ENCODE measurements around the gene LAMP2. TPM values are rescaled to one million over a fixed set of nuclear protein-coding genes. Genes with fewer than 3 reads are reported as not detected.

The LAMP2 gene
- total and polyA plus RNA-seq, 2 donors (not counting 3 experiments of a cell fraction or from before 2014, with no cell fraction given) = 108 to 135 TPM

GRCh38 chrX:120428309-120428708, 40.8 kb downstream of the LAMP2 start:
- Histone ChIP-seq H3K36me3 (ENCODE audit: control insufficient read depth in 2 of 2, extremely low read depth in 1 of 2, insufficient read depth in 2 of 2, low read length in 2 of 2) (no peaks in the 10 kb centered on the region), H3K9me3 (replicated peaks; ENCODE audit: control insufficient read depth, insufficient read depth, low read length) (no peaks in the 10 kb centered on the region), H3K79me2 (ENCODE audit: control insufficient read depth, insufficient read depth, low read length) (no peaks in the 10 kb centered on the region), H3K27me3 (ENCODE audit: control insufficient read depth in 2 of 2, insufficient read depth in 2 of 2, low read length in 2 of 2) (no peaks in the 10 kb centered on the region), H2AFZ (ENCODE audit: low read depth, low read length) (no peak overlapping the region), H3K9ac (replicated peaks; ENCODE audit: extremely low read depth, insufficient read depth, low read length) (no peak overlapping the region), H3K9me1 (replicated peaks; ENCODE audit: control insufficient read depth, extremely low read depth, insufficient read depth, low read length) (no peaks in the 10 kb centered on the region), H3K4me2 (ENCODE audit: insufficient read depth, low read length) (peak overlapping the region; percentile 64), H3K4me3 (replicated peaks in 1 of 3; ENCODE audit: insufficient read depth in 1 of 3, low read depth in 1 of 3, low read length in 3 of 3) (no peak overlapping the region), H3K27ac (ENCODE audit: insufficient read depth, low read depth, low read length) (no peak overlapping the region), H3K4me1 (ENCODE audit: control insufficient read depth, extremely low read depth, insufficient read depth, low read length) (peaks cover 11% of the 10 kb centered on the region), H4K20me1 (replicated peaks; ENCODE audit: control insufficient read depth, extremely low read depth, insufficient read depth, low read length) (no peaks in the 10 kb centered on the region)
- intact Hi-C loops (cut with micrococcal nuclease) = no loop called here
- no peak for TF ChIP-seq POLR2A (IDR thresholded peaks at IDR 0.05; ENCODE audit: low read depth, low read length)
- TF ChIP-seq GATA2 (IDR thresholded peaks at IDR 0.05; ENCODE audit: insufficient read depth, insufficient read length, low read depth, low read length) = peak; percentile 63
- no peak for TF ChIP-seq CTCF (IDR thresholded peaks at IDR 0.05; ENCODE audit: extremely low read depth in 1 of 2, insufficient read depth in 1 of 2, low read depth in 1 of 2, low read length in 2 of 2)
- dilution Hi-C loops (cut with MboI; ENCODE audit: extremely low pct_ligation_motif_present, low sequenced_read_pairs) = no loop called here
- ChIA-PET CTCF (interaction anchor here (0.6 to 2.2 kb wide), 4 partner anchors 18 to 47 kb away, joined by 3 to 5 read pairs (median 4); no protein-coding TSS in a partner anchor), POLR2A (no interaction called here)
- peak; percentile 49 for DNase-seq (ENCODE audit: low read depth, low spot score)
- BruUV-seq (replicated peaks) = no TSS peak
- FAIRE-seq = peak; percentile 86

- no peak overlapping the region for H3K4me2 ChIP-seq (ENCODE audit: insufficient read depth, low read length)
- H3K4me1 ChIP-seq (ENCODE audit: control insufficient read depth, extremely low read depth, insufficient read depth, low read length) = peaks cover 11% of the 10 kb centered on the region
- no peaks in the 10 kb centered on the region for H3K9me3 ChIP-seq (replicated peaks; ENCODE audit: control insufficient read depth, insufficient read depth, low read length)
- no peaks in the 10 kb centered on the region for H4K20me1 ChIP-seq (replicated peaks; ENCODE audit: control insufficient read depth, extremely low read depth, insufficient read depth, low read length)
- no TSS peak for BruUV-seq (replicated peaks)
- H3K36me3 ChIP-seq (ENCODE audit: control insufficient read depth in 2 of 2, extremely low read depth in 1 of 2, insufficient read depth in 2 of 2, low read length in 2 of 2) = no peaks in the 10 kb centered on the region
- ChIA-PET CTCF (no interaction called here), POLR2A (no interaction called here)
- no peaks in the 10 kb centered on the region for H3K79me2 ChIP-seq (ENCODE audit: control insufficient read depth, insufficient read depth, low read length)
- dilution Hi-C loops (cut with MboI; ENCODE audit: extremely low pct_ligation_motif_present, low sequenced_read_pairs) (no loop called here), intact Hi-C loops (cut with micrococcal nuclease) (no loop called here)
- no peaks in the 10 kb centered on the region for H3K27me3 ChIP-seq (ENCODE audit: control insufficient read depth in 2 of 2, insufficient read depth in 2 of 2, low read length in 2 of 2)
- H3K9ac ChIP-seq (replicated peaks; ENCODE audit: extremely low read depth, insufficient read depth, low read length) = no peak overlapping the region
- H3K4me3 ChIP-seq (replicated peaks in 1 of 3; ENCODE audit: insufficient read depth in 1 of 3, low read depth in 1 of 3, low read length in 3 of 3) = no peak overlapping the region
- no peak overlapping the region for H3K27ac ChIP-seq (ENCODE audit: insufficient read depth, low read depth, low read length)
- H3K9me1 ChIP-seq (replicated peaks; ENCODE audit: control insufficient read depth, extremely low read depth, insufficient read depth, low read length) = no peaks in the 10 kb centered on the region
- DNase-seq (ENCODE audit: low read depth, low spot score) (no peak), FAIRE-seq (no peak)
- no peak overlapping the region for H2AFZ ChIP-seq (ENCODE audit: low read depth, low read length)
- TF ChIP-seq CTCF (IDR thresholded peaks at IDR 0.05; ENCODE audit: extremely low read depth in 1 of 2, insufficient read depth in 1 of 2, low read depth in 1 of 2, low read length in 2 of 2) (no peak), POLR2AphosphoS5 (IDR thresholded peaks at IDR 0.05; ENCODE audit: insufficient read depth, low read depth, low read length) (no peak), GATA2 (IDR thresholded peaks at IDR 0.05; ENCODE audit: insufficient read depth, insufficient read length, low read depth, low read length) (no peak), MYC (IDR thresholded peaks at IDR 0.05; ENCODE audit: low read depth, low read length) (no peak), FOS (IDR thresholded peaks at IDR 0.05; ENCODE audit: borderline replicate concordance, insufficient read depth, low read length) (no peak), POLR2A (IDR thresholded peaks at IDR 0.05; ENCODE audit: low read depth, low read length) (no peak), EZH2 (IDR thresholded peaks at IDR 0.05; ENCODE audit: borderline replicate concordance, low read depth, low read length, severe bottlenecking) (no peak), MAX (IDR thresholded peaks at IDR 0.05; ENCODE audit: insufficient read depth, insufficient read length) (no peak), JUN (IDR thresholded peaks at IDR 0.05; ENCODE audit: borderline replicate concordance, insufficient read depth, insufficient read length, low read depth) (no peak)
Observed at GRCh38 chrX:120426599-120426998, 42.5 kb downstream of the LAMP2 start.

Measured in endothelial cell of umbilical vein (primary cell).